ENCODE results near the gene TALDO1.

Gene TALDO1

GRCh38 chr11:727859-728748, 19.2 kb upstream of the TALDO1 start:
- TF ChIP-seq TAF1 (IDR thresholded peaks at IDR 0.05; ENCODE audit: borderline replicate concordance, insufficient read depth, low read length) (no peak), FOXP2 (optimal IDR thresholded peaks at IDR 0.05; ENCODE audit: borderline replicate concordance, extremely low read depth, extremely low read length, insufficient read depth) (peak; percentile 40), SIN3A (IDR thresholded peaks at IDR 0.05; ENCODE audit: borderline replicate concordance, insufficient read depth, low read length) (no peak), REST (IDR thresholded peaks at IDR 0.05; ENCODE audit: insufficient read depth in 1 of 2, low read depth in 2 of 2, low read length in 2 of 2) (no peak), POLR2AphosphoS5 (IDR thresholded peaks at IDR 0.05; ENCODE audit: low read depth, low read length) (no peak)

- no peak for TF ChIP-seq SIN3A (IDR thresholded peaks at IDR 0.05; ENCODE audit: borderline replicate concordance, insufficient read depth, low read length)
- TF ChIP-seq REST (IDR thresholded peaks at IDR 0.05; ENCODE audit: insufficient read depth in 1 of 2, low read depth in 2 of 2, low read length in 2 of 2), result no peak
- no peak for TF ChIP-seq POLR2AphosphoS5 (IDR thresholded peaks at IDR 0.05; ENCODE audit: low read depth, low read length)
- TF ChIP-seq FOXP2 (optimal IDR thresholded peaks at IDR 0.05; ENCODE audit: borderline replicate concordance, extremely low read depth, extremely low read length, insufficient read depth), result no peak
These were observed 18.3 kb upstream of the TALDO1 start for GRCh38 chr11:728901-729491.

- TF ChIP-seq FOXP2 (optimal IDR thresholded peaks at IDR 0.05; ENCODE audit: borderline replicate concordance, extremely low read depth, extremely low read length, insufficient read depth), result no peak
- no peak for TF ChIP-seq TAF1 (IDR thresholded peaks at IDR 0.05; ENCODE audit: borderline replicate concordance, insufficient read depth, low read length)
- no peak for TF ChIP-seq POLR2AphosphoS5 (IDR thresholded peaks at IDR 0.05; ENCODE audit: low read depth, low read length)
- TF ChIP-seq REST (IDR thresholded peaks at IDR 0.05; ENCODE audit: insufficient read depth in 1 of 2, low read depth in 2 of 2, low read length in 2 of 2), result no peak
- TF ChIP-seq SIN3A (IDR thresholded peaks at IDR 0.05; ENCODE audit: borderline replicate concordance, insufficient read depth, low read length), result no peak
These were observed 17.7 kb upstream of the TALDO1 start for GRCh38 chr11:729492-730074.

GRCh38 chr11:733072-733471, 14.2 kb upstream of the TALDO1 start:
- TF ChIP-seq FOXP2 (optimal IDR thresholded peaks at IDR 0.05; ENCODE audit: borderline replicate concordance, extremely low read depth, extremely low read length, insufficient read depth) (no peak), REST (IDR thresholded peaks at IDR 0.05; ENCODE audit: insufficient read depth in 1 of 2, low read depth in 2 of 2, low read length in 2 of 2) (no peak), TAF1 (IDR thresholded peaks at IDR 0.05; ENCODE audit: borderline replicate concordance, insufficient read depth, low read length) (no peak), SIN3A (IDR thresholded peaks at IDR 0.05; ENCODE audit: borderline replicate concordance, insufficient read depth, low read length) (no peak), POLR2AphosphoS5 (IDR thresholded peaks at IDR 0.05; ENCODE audit: low read depth, low read length) (no peak)

All from PFSK-1 (cell line).